ENCODE measurements around the gene C5.
"Not testable (repeated sequence)": the region's sequence is repeated elsewhere in the genome, so short reads cannot be mapped to it uniquely, and the experiment has no call there.

C5 gene

DNA sequence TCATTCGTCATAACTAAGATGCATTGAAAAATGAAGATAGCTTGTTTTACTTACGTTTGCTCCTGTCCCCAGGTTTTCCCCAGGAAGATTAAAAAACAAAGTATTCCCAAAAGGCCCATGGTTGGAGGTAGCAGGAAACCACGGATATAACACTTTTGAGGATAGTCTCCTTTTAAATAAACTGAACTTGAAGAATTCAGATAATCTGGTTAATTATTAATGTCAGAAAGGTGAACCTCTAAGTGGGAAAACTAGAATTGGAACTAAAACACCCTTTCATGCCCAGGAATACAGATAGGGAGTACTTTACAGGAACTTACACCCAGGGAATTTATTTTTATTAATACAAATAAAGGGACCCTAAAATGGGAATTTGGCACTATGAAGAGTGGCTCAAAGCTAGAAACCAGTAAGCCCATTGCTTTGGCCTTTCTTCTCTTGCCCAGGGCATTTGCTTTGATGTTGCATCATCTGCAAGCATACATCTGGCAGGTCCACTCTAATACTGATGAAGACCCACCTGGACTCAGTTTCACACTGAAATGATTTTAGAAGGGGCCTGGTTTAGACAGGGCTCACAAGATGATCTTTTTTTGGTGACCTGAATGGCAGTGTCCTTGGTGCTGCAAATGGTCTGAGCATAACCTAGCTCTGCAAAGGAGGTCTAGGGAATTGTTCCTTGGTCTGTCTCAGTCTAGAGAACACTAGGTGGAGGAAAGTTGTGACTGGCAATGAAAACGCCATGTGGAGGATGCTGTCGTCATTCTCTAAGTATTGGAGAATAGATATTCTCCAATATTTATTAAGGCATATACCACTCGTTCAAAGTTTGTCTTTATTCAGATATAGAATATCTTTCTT is at the start of gene C5:
TSS of gene C5 (minus strand) at position 148 of the 861 bp plus-strand sequence. CDS start at position 119, 29 bp downstream.
- Histone ChIP-seq H3K4me3 (ENCODE audit: low read length, poor library complexity, severe bottlenecking) (no peak within 1 kb of the TSS), H3K9me3 (ENCODE audit: insufficient read depth, low read depth, low read length) (no peaks in the 10 kb centered on the region), H4K20me1 (ENCODE audit: insufficient read depth, low read length, poor library complexity, severe bottlenecking) (no peaks in the 10 kb centered on the region), H3K9me2 (replicated peaks; ENCODE audit: low read depth, low read length) (no peaks in the 10 kb centered on the region), H3K9ac (ENCODE audit: low read depth, low read length, poor library complexity, severe bottlenecking) (no peak within 1 kb of the TSS), H3K79me2 (ENCODE audit: insufficient read depth, low read length) (no peaks in the 10 kb centered on the region), H3K4me1 (ENCODE audit: insufficient read depth, low read length, poor library complexity, severe bottlenecking) (no peaks in the 10 kb centered on the region), H3K4me2 (ENCODE audit: low read depth, low read length, poor library complexity, severe bottlenecking) (no peak within 1 kb of the TSS), H3K36me3 (ENCODE audit: insufficient read depth, low read length) (no peaks in the 10 kb centered on the region), H2AFZ (ENCODE audit: low read length) (no peak within 1 kb of the TSS), H3F3A (ENCODE audit: low read depth) (no peaks in the 10 kb centered on the region), H3K27me3 (ENCODE audit: insufficient read depth, low read length, poor library complexity, severe bottlenecking) (no peaks in the 10 kb centered on the region)
- TF ChIP-seq EZH2phosphoT487 (IDR thresholded peaks at IDR 0.05; ENCODE audit: borderline replicate concordance) = no peak
- TF ChIP-seq, protein P1, sequence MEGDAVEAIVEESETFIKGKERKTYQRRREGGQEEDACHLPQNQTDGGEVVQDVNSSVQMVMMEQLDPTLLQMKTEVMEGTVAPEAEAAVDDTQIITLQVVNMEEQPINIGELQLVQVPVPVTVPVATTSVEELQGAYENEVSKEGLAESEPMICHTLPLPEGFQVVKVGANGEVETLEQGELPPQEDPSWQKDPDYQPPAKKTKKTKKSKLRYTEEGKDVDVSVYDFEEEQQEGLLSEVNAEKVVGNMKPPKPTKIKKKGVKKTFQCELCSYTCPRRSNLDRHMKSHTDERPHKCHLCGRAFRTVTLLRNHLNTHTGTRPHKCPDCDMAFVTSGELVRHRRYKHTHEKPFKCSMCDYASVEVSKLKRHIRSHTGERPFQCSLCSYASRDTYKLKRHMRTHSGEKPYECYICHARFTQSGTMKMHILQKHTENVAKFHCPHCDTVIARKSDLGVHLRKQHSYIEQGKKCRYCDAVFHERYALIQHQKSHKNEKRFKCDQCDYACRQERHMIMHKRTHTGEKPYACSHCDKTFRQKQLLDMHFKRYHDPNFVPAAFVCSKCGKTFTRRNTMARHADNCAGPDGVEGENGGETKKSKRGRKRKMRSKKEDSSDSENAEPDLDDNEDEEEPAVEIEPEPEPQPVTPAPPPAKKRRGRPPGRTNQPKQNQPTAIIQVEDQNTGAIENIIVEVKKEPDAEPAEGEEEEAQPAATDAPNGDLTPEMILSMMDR (conservative IDR thresholded peaks at IDR 0.05; ENCODE audit: low read length) = no peak

DNA sequence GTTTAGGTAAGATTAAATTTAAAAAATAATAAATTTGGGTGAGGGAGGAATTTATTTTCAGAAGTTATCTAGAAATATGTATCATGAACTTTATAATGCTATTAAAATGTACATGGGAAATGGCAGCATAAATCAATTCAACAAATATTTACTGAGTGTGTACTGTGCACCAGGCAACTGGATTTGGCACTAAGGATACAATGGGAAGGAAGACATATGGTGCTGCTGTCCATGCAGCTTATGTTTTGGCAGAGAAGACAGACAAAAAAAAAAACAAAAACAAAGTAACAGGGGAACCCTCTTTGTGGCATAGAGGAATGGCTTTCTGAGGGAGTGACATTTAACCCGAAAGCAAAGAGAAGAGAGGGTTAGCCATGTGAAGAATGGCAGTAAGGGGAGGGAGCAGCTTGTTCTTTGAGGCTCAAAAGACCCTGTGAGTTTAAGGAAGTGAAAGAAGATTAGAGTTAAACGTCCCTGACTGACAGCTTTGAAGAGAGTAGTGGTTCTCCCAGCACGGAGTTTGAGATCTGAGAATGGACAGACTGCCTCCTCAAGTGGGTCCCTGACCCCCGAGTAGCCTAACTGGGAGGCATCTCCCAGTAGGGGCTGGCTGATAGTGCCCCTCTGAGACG is 48.6 kb upstream of the C5 start:
- H3K4me3 ChIP-seq (ENCODE audit: low read length, poor library complexity, severe bottlenecking) = no peak overlapping the region
- H3K79me2 ChIP-seq (ENCODE audit: insufficient read depth, low read length) = no peaks in the 10 kb centered on the region
- H2AFZ ChIP-seq (ENCODE audit: low read length) = no peak overlapping the region
- TF ChIP-seq, protein P1 (conservative IDR thresholded peaks at IDR 0.05; ENCODE audit: low read length) = no peak
- TF ChIP-seq EZH2phosphoT487 (IDR thresholded peaks at IDR 0.05; ENCODE audit: borderline replicate concordance) = no peak
- no peaks in the 10 kb centered on the region for H4K20me1 ChIP-seq (ENCODE audit: insufficient read depth, low read length, poor library complexity, severe bottlenecking)
- H3K27me3 ChIP-seq (ENCODE audit: insufficient read depth, low read length, poor library complexity, severe bottlenecking) = no peaks in the 10 kb centered on the region
- H3K4me1 ChIP-seq (ENCODE audit: insufficient read depth, low read length, poor library complexity, severe bottlenecking) = no peaks in the 10 kb centered on the region
- H3K4me2 ChIP-seq (ENCODE audit: low read depth, low read length, poor library complexity, severe bottlenecking) = no peak overlapping the region
- no peaks in the 10 kb centered on the region for H3F3A ChIP-seq (ENCODE audit: low read depth)
- no peaks in the 10 kb centered on the region for H3K9me3 ChIP-seq (ENCODE audit: insufficient read depth, low read depth, low read length)
- H3K36me3 ChIP-seq (ENCODE audit: insufficient read depth, low read length) = peaks cover 60% of the 10 kb centered on the region
- no peaks in the 10 kb centered on the region for H3K9me2 ChIP-seq (replicated peaks; ENCODE audit: low read depth, low read length)
- no peak overlapping the region for H3K9ac ChIP-seq (ENCODE audit: low read depth, low read length, poor library complexity, severe bottlenecking)

DNA sequence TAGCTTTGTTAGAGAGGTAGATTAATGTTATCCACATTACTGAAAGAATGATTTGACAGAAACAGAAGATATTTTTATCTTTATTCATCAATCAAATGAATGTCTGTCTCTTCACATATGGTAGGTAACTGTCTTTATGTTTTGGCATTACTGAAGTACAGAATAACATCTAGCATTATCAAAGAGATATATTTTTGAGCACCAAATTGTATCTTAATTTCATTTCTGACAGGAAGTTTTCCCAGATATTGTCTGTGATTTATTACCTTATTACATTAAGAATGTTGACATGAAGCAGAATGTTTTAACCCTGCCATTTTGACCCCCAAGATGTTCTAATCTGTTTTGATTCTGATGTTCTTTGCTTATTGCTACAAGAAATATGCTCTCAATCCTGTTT is 45.0 kb upstream of the C5 start:
- H3K9ac ChIP-seq (ENCODE audit: low read depth, low read length, poor library complexity, severe bottlenecking) = no peak overlapping the region
- no peak for TF ChIP-seq EZH2phosphoT487 (IDR thresholded peaks at IDR 0.05; ENCODE audit: borderline replicate concordance)
- TF ChIP-seq, protein P1 (conservative IDR thresholded peaks at IDR 0.05; ENCODE audit: low read length) = no peak

DNA sequence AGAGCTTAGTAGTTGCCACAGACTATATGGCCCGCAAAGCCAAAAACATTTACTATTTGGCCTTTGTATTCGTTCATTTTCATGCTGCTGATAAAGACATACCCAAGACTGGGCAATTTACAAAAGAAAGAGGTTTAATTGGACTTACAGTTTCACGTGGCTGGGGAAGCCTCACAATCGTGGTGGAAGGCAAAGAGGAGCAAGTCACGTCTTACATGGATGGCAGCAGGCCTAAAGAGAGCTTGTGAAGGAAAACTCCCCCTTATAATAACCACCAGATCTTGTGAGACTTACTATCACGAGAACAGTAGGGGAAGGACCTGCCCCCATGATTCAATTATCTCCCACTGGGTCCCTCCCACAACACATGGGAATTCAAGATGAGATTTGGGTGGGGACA is 40.7 kb upstream of the C5 start:
- peaks cover 23% of the 10 kb centered on the region for H3K79me2 ChIP-seq (ENCODE audit: insufficient read depth, low read length)
- peaks cover 10% of the 10 kb centered on the region for H4K20me1 ChIP-seq (ENCODE audit: insufficient read depth, low read length, poor library complexity, severe bottlenecking)
- not testable (repeated sequence) for H2AFZ ChIP-seq (ENCODE audit: low read length); H3K9me3 ChIP-seq (ENCODE audit: insufficient read depth, low read depth, low read length); H3K9ac ChIP-seq (ENCODE audit: low read depth, low read length, poor library complexity, severe bottlenecking); H3K9me2 ChIP-seq (replicated peaks; ENCODE audit: low read depth, low read length); H3K4me2 ChIP-seq (ENCODE audit: low read depth, low read length, poor library complexity, severe bottlenecking); H3F3A ChIP-seq (ENCODE audit: low read depth); H3K4me3 ChIP-seq (ENCODE audit: low read length, poor library complexity, severe bottlenecking); H3K27me3 ChIP-seq (ENCODE audit: insufficient read depth, low read length, poor library complexity, severe bottlenecking)
- peaks cover 13% of the 10 kb centered on the region for H3K4me1 ChIP-seq (ENCODE audit: insufficient read depth, low read length, poor library complexity, severe bottlenecking)
- H3K36me3 ChIP-seq (ENCODE audit: insufficient read depth, low read length) = peaks cover 64% of the 10 kb centered on the region

More for the DNA sequence above, 45.0 kb upstream of the C5 start:
- no peaks in the 10 kb centered on the region for H3F3A ChIP-seq (ENCODE audit: low read depth)
- H3K9me3 ChIP-seq (ENCODE audit: insufficient read depth, low read depth, low read length) = no peaks in the 10 kb centered on the region
- H3K36me3 ChIP-seq (ENCODE audit: insufficient read depth, low read length) = peaks cover 85% of the 10 kb centered on the region
- H3K4me3 ChIP-seq (ENCODE audit: low read length, poor library complexity, severe bottlenecking) = no peak overlapping the region
- H3K27me3 ChIP-seq (ENCODE audit: insufficient read depth, low read length, poor library complexity, severe bottlenecking) = no peaks in the 10 kb centered on the region
- no peaks in the 10 kb centered on the region for H3K9me2 ChIP-seq (replicated peaks; ENCODE audit: low read depth, low read length)
- no peaks in the 10 kb centered on the region for H4K20me1 ChIP-seq (ENCODE audit: insufficient read depth, low read length, poor library complexity, severe bottlenecking)
- H3K79me2 ChIP-seq (ENCODE audit: insufficient read depth, low read length) = no peaks in the 10 kb centered on the region
- no peak overlapping the region for H2AFZ ChIP-seq (ENCODE audit: low read length)
- H3K4me2 ChIP-seq (ENCODE audit: low read depth, low read length, poor library complexity, severe bottlenecking) = no peak overlapping the region
- H3K4me1 ChIP-seq (ENCODE audit: insufficient read depth, low read length, poor library complexity, severe bottlenecking) = no peaks in the 10 kb centered on the region

All from Loucy (cell line).